Small intestine (tissue), 7 donors: ENCODE results near the gene ASIC1. TPM values are rescaled to one million over a fixed set of nuclear protein-coding genes. Genes with fewer than 3 reads are reported as not detected.

ENCODE experiments used
- DNase-seq, 2 donors: peaks; one replicate each; pipeline versions ENCODE4 v3.0.0 to v3.0.0-alpha.2; 2013
- FAIRE-seq: peaks from 2 replicates; lab custom pipeline; 2012; peaks lifted over from hg19 to GRCh38; lab: Jason Lieb, UNC
- H3K27ac ChIP-seq, 3 donors: one replicate each; pipeline ENCODE4 v1.5.1; 2013; ENCODE audit warnings: low read length in 2 of 3, mild to moderate bottlenecking in 2 of 3, control low read depth in 1 of 3, inconsistent platforms in 1 of 3, low read depth in 1 of 3, moderate library complexity in 1 of 3
- H3K27me3 ChIP-seq, 3 donors: one replicate each; pipeline ENCODE4 v1.6.1; 2013; ENCODE audit warnings: low read length in 3 of 3, inconsistent platforms in 1 of 3; ENCODE audit not compliant: control insufficient read depth in 3 of 3, insufficient read depth in 3 of 3
- H3K36me3 ChIP-seq, 3 donors: one replicate each; pipeline ENCODE4 v1.6.1; 2013; ENCODE audit warnings: low read length in 3 of 3, inconsistent platforms in 1 of 3, low read depth in 1 of 3, mild to moderate bottlenecking in 1 of 3, moderate library complexity in 1 of 3; ENCODE audit not compliant: control insufficient read depth in 3 of 3, insufficient read depth in 2 of 3
- H3K4me1 ChIP-seq, 3 donors: one replicate each; pipeline ENCODE4 v1.6.1; 2013; ENCODE audit warnings: low read length in 2 of 3, inconsistent platforms in 1 of 3, low read depth in 1 of 3, mild to moderate bottlenecking in 1 of 3, moderate library complexity in 1 of 3; ENCODE audit not compliant: control insufficient read depth in 3 of 3, insufficient read depth in 2 of 3
- H3K4me3 ChIP-seq, 3 donors: one replicate each; pipeline ENCODE4 v1.5.1; 2013; ENCODE audit warnings: low read length in 3 of 3, control low read depth in 1 of 3, inconsistent platforms in 1 of 3, low read depth in 1 of 3, mild to moderate bottlenecking in 1 of 3, moderate library complexity in 1 of 3
- H3K9me3 ChIP-seq, 2 donors: one replicate each; pipeline ENCODE4 v1.6.1; 2013; ENCODE audit warnings: low read depth in 1 of 2, low read length in 1 of 2; ENCODE audit not compliant: control insufficient read depth in 2 of 2, insufficient read depth in 1 of 2
- WGBS, 3 donors: extraction: QIAGEN DNeasy Blood & Tissue Kit; methylation state at CpG; one replicate each; pipeline ENCODE4 v1.1.7; 2013; 5-methylcytosine and 5-hydroxymethylcytosine counted together
- polyA plus RNA-seq, 4 donors: library from polyadenylated mRNA; stranded (reverse) in 3 of 4; unstranded in 1 of 4; fragments of 200-250 nt in 3 of 4; fragments of 120-200 nt in 1 of 4; gene quantifications; one replicate each; pipeline versions ENCODE4 v1.2.1 to v1.2.3, GENCODE V29; 2013
- donor health status: healthy with polysubstance abuse.
- donor health status: control.
- donor health status: control.
- donor health status: Bipolar disorder and iron deficiency.
- donor health status: healthy.

Gene ASIC1
- polyA plus RNA-seq, 4 donors = 0.81 to 2.2 (median 0.85) TPM; not detected in 1

- Histone ChIP-seq H3K27me3 (no peaks in the 10 kb centered on the region), H3K36me3 (peaks cover 5 to 37% (median 14%) of the 10 kb centered on the region in 3 donors), H3K4me3 (no peak overlapping the region), H3K9me3 (no peaks in the 10 kb centered on the region), H3K27ac (no peak overlapping the region), H3K4me1 (peaks cover 0 to 4% (median 0%) of the 10 kb centered on the region in 3 donors)
- WGBS, 3 donors = 88 to 100% (median 90%) methylated on average over 4 of the region's 4 CpGs
- DNase-seq (no peak), FAIRE-seq (no peak)
These were observed 71.9 kb downstream of the ASIC1 start for GRCh38 chr12:50129290-50129689.

GRCh38 chr12:50132505-50133135 lies 75.2 kb downstream of the ASIC1 start:
- Histone ChIP-seq H3K4me3 (no peak overlapping the region), H3K9me3 (no peaks in the 10 kb centered on the region), H3K27ac (no peak overlapping the region), H3K27me3 (no peaks in the 10 kb centered on the region), H3K36me3 (peaks cover 7 to 33% (median 12%) of the 10 kb centered on the region in 3 donors), H3K4me1 (no peaks in the 10 kb centered on the region)
- DNase-seq (peak; percentile 24 to 43), FAIRE-seq (no peak)
- WGBS, 3 donors = 47 to 85% (median 56%) methylated on average over 2 of the region's 2 CpGs

Other genes starting within 250 kb of the ASIC1 start
- 1 to 10 TPM in 3 of 4 donors, under 1 TPM in 1; 0.45 to 7.0 (median 2.9) TPM for gene NCKAP5L, start 229.2 kb upstream of the ASIC1 start, polyA plus RNA-seq
- gene BCDIN3D, start 214.5 kb upstream of the ASIC1 start, polyA plus RNA-seq = 1 to 10 TPM; 2.4 to 5.3 (median 3.1) TPM
- 10 to 100 TPM in 1 of 4 donors, 1 to 10 TPM in 1, not detected in 2; 2.2 to 13.5 TPM for gene FAIM2, start 153.7 kb upstream of the ASIC1 start, polyA plus RNA-seq
- gene AQP2, start 106.9 kb upstream of the ASIC1 start, polyA plus RNA-seq = under 1 TPM in 1 of 4 donors, not detected in 3; 0.04 TPM
- gene AQP5, start 95.7 kb upstream of the ASIC1 start, polyA plus RNA-seq = under 1 TPM in 2 of 4 donors, not detected in 2; 0.12 TPM
- gene AQP6, start 84.6 kb upstream of the ASIC1 start, polyA plus RNA-seq = under 1 TPM in 2 of 4 donors, not detected in 2; 0.09 to 0.31 TPM
- 10 to 100 TPM in 2 of 4 donors, 1 to 10 TPM in 2; 3.5 to 25.9 (median 14.4) TPM for gene RACGAP1, start 32.1 kb upstream of the ASIC1 start, polyA plus RNA-seq
- 10 to 100 TPM; 18.1 to 54.1 (median 20.7) TPM for gene SMARCD1, start 27.7 kb downstream of the ASIC1 start, polyA plus RNA-seq
- gene GPD1, start 46.4 kb downstream of the ASIC1 start, polyA plus RNA-seq = 100 to 1,000 TPM in 3 of 4 donors, 10 to 100 TPM in 1; 97.1 to 198 (median 157) TPM
- gene COX14, start 54.6 kb downstream of the ASIC1 start, polyA plus RNA-seq = 100 to 1,000 TPM in 3 of 4 donors, 10 to 100 TPM in 1; 61.9 to 236 (median 158) TPM
- 10 to 100 TPM; 10.1 to 29.2 (median 18.9) TPM for gene CERS5, start 109.8 kb downstream of the ASIC1 start, polyA plus RNA-seq
- gene LIMA1, start 225.9 kb downstream of the ASIC1 start, polyA plus RNA-seq = 100 to 1,000 TPM in 3 of 4 donors, 10 to 100 TPM in 1; 89.7 to 219 (median 114) TPM